Neural cell (in vitro differentiated cells): ENCODE data around the gene OR6K2. TPM values are rescaled to one million over a fixed set of nuclear protein-coding genes. Genes with fewer than 3 reads are reported as not detected.
"Not testable (repeated sequence)": the region's sequence is repeated elsewhere in the genome, so short reads cannot be mapped to it uniquely, and the experiment has no call there.

Source experiments
- H2AFZ ChIP-seq: fragments of 200-600, 300-800 bp; sonication (generic), shearing (Covaris generic); 2 replicates; pipeline ENCODE4 v1.6.0; 2014; ENCODE audit warnings: low read depth, mild to moderate bottlenecking, antibody characterized with exemption, low read length, moderate library complexity
- H3F3A ChIP-seq: fragments of 200-600 bp; shearing (Covaris generic); 2 replicates; pipeline ENCODE4 v1.6.1; 2016; ENCODE audit warnings: mild to moderate bottlenecking, moderate library complexity, mixed read lengths, antibody characterized with exemption, low read length; ENCODE audit not compliant: insufficient read depth, poor library complexity, severe bottlenecking
- H3K27ac ChIP-seq: fragments of 200-600, 300-800 bp; sonication (generic), shearing (Covaris generic); 2 replicates; pipeline ENCODE4 v1.5.1; 2014; ENCODE audit warnings: mild to moderate bottlenecking, low read length, moderate library complexity
- H3K27me3 ChIP-seq: fragments of 300-800, 200-600 bp; sonication (generic), shearing (Covaris generic); 2 replicates; pipeline ENCODE4 v1.6.0; 2014; ENCODE audit warnings: mild to moderate bottlenecking, low read depth, low read length, moderate library complexity; ENCODE audit not compliant: insufficient read depth
- H3K36me3 ChIP-seq: fragments of 300-800, 200-600 bp; sonication (generic), shearing (Covaris generic); 2 replicates; pipeline ENCODE4 v1.5.1; 2014; ENCODE audit warnings: mild to moderate bottlenecking, antibody characterized with exemption, low read length, moderate library complexity; ENCODE audit not compliant: insufficient read depth
- H3K4me2 ChIP-seq: fragments of 300-800, 200-600 bp; sonication (generic), shearing (Covaris generic); 2 replicates; pipeline ENCODE4 v1.6.0; 2014; ENCODE audit warnings: mild to moderate bottlenecking, low read length
- H3K4me3 ChIP-seq: fragments of 300-800, 200-600 bp; sonication (generic), shearing (Covaris generic); 2 replicates; pipeline ENCODE4 v1.5.1; 2014; ENCODE audit warnings: mild to moderate bottlenecking, low read length, moderate library complexity
- H3K79me2 ChIP-seq: fragments of 200-600 bp; shearing (Covaris generic); replicated peaks from 2 replicates; pipeline ENCODE4 v1.6.0; 2014; ENCODE audit warnings: mild to moderate bottlenecking, low read length, moderate library complexity; ENCODE audit not compliant: insufficient read depth
- H3K9ac ChIP-seq: fragments of 300-800, 200-600 bp; sonication (generic), shearing (Covaris generic); 2 replicates; pipeline ENCODE4 v1.6.1; 2016; ENCODE audit warnings: mild to moderate bottlenecking, low read length, mixed read lengths
- H3K9me2 ChIP-seq: fragments of 200-600 bp; shearing (Covaris generic); 2 replicates; pipeline ENCODE4 v1.6.1; 2016; ENCODE audit warnings: mild to moderate bottlenecking, low read length, mixed read lengths; ENCODE audit not compliant: insufficient read depth
- H3K9me3 ChIP-seq: fragments of 200-600, 300-800 bp; sonication (generic), shearing (Covaris generic); 2 replicates; pipeline ENCODE4 v1.6.1; 2016; ENCODE audit warnings: mild to moderate bottlenecking, mixed run types, low read length, moderate library complexity, mixed read lengths
- H4K20me1 ChIP-seq: fragments of 200-600 bp; shearing (Covaris generic); 2 replicates; pipeline ENCODE4 v1.6.1; 2016; ENCODE audit warnings: mild to moderate bottlenecking, mixed run types; ENCODE audit not compliant: insufficient read depth
- EP300 ChIP-seq: fragments of 450-650 bp; conservative IDR thresholded peaks from 2 replicates; pipeline ENCODE4 v1.6.1; 2014; ENCODE audit warnings: antibody characterized with exemption, mild to moderate bottlenecking, moderate library complexity; ENCODE audit not compliant: poor library complexity, severe bottlenecking
- EZH2 ChIP-seq: fragments of 200-600, 300-800 bp; shearing (Covaris generic), sonication (generic); IDR thresholded peaks from 2 replicates; pipeline ENCODE4 v1.6.1; 2014; ENCODE audit warnings: antibody characterized with exemption, low read length, borderline replicate concordance, mild to moderate bottlenecking; ENCODE audit not compliant: insufficient read depth, poor library complexity, severe bottlenecking
- MXI1 ChIP-seq: fragments of 450-650 bp; conservative IDR thresholded peaks from 2 replicates; pipeline ENCODE4 v1.6.1; 2014; ENCODE audit warnings: antibody characterized with exemption, mild to moderate bottlenecking; ENCODE audit not compliant: poor library complexity, severe bottlenecking
- POLR2AphosphoS5 ChIP-seq: IDR thresholded peaks from 2 replicates; pipeline ENCODE4 v1.6.1; 2012
- RAD21 ChIP-seq: fragments of 450-650 bp; conservative IDR thresholded peaks from 2 replicates; pipeline ENCODE4 v1.6.1; 2014; ENCODE audit warnings: antibody characterized with exemption, mild to moderate bottlenecking, moderate library complexity
- SMC3 ChIP-seq: fragments of 450-650 bp; conservative IDR thresholded peaks from 2 replicates; pipeline ENCODE4 v1.6.1; 2014; ENCODE audit warnings: antibody characterized with exemption, mild to moderate bottlenecking, moderate library complexity; ENCODE audit not compliant: poor library complexity
- TAF1 ChIP-seq: IDR thresholded peaks from 2 replicates; pipeline ENCODE4 v1.6.1; 2012; ENCODE audit warnings: low read depth
- polyA plus RNA-seq: library from polyadenylated mRNA; depleted of rRNA; stranded (reverse); fragments of >200 nt; gene quantifications from 2 replicates; pipeline ENCODE4 v1.2.3, GENCODE V29; 2014
- TF ChIP-seq, protein P1 (sequence below): IDR thresholded peaks from 2 replicates; pipeline ENCODE4 v1.6.1; 2012; ENCODE audit warnings: borderline replicate concordance
- TF ChIP-seq, protein P2 (sequence below): fragments of 450-650 bp; IDR thresholded peaks from 2 replicates; pipeline ENCODE4 v1.5.1; 2014; ENCODE audit warnings: antibody characterized with exemption, mild to moderate bottlenecking, moderate library complexity; ENCODE audit not compliant: poor library complexity, severe bottlenecking

OR6K2 gene
- polyA plus RNA-seq, 1 donor from 2014 or later: not detected

DNA sequence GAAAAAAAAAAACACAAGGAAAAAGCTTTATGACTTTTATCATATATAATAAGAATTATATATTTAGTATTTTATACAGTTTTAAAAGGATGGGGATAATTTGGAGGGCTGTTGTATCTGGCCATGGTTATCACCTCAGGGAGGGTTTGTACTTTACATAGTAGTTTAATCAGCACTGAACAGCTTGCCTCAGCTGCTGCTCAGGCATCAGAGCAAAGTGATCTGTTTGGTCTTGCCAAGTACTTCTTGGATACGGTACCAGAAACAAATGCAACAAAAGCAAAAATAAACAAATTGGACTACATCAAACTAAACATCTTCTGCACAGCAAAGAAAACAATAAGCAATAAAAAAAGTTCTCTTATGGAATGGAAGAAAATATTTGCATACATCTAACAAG is 11.3 kb downstream of the OR6K2 start:
- H3K4me3 ChIP-seq: no peak overlapping the region
- no peaks in the 10 kb centered on the region for H3K27me3 ChIP-seq
- H2AFZ ChIP-seq: no peak overlapping the region
- H3K79me2 ChIP-seq: no peaks in the 10 kb centered on the region
- H4K20me1 ChIP-seq: no peaks in the 10 kb centered on the region
- no peaks in the 10 kb centered on the region for H3F3A ChIP-seq
- H3K36me3 ChIP-seq: no peaks in the 10 kb centered on the region
- H3K27ac ChIP-seq: no peak overlapping the region
- no peak overlapping the region for H3K4me2 ChIP-seq
- no peaks in the 10 kb centered on the region for H3K9me2 ChIP-seq
- H3K9me3 ChIP-seq: no peaks in the 10 kb centered on the region
- TF ChIP-seq SMC3: no peak
- TF ChIP-seq, protein P1, sequence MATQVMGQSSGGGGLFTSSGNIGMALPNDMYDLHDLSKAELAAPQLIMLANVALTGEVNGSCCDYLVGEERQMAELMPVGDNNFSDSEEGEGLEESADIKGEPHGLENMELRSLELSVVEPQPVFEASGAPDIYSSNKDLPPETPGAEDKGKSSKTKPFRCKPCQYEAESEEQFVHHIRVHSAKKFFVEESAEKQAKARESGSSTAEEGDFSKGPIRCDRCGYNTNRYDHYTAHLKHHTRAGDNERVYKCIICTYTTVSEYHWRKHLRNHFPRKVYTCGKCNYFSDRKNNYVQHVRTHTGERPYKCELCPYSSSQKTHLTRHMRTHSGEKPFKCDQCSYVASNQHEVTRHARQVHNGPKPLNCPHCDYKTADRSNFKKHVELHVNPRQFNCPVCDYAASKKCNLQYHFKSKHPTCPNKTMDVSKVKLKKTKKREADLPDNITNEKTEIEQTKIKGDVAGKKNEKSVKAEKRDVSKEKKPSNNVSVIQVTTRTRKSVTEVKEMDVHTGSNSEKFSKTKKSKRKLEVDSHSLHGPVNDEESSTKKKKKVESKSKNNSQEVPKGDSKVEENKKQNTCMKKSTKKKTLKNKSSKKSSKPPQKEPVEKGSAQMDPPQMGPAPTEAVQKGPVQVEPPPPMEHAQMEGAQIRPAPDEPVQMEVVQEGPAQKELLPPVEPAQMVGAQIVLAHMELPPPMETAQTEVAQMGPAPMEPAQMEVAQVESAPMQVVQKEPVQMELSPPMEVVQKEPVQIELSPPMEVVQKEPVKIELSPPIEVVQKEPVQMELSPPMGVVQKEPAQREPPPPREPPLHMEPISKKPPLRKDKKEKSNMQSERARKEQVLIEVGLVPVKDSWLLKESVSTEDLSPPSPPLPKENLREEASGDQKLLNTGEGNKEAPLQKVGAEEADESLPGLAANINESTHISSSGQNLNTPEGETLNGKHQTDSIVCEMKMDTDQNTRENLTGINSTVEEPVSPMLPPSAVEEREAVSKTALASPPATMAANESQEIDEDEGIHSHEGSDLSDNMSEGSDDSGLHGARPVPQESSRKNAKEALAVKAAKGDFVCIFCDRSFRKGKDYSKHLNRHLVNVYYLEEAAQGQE: no peak
- no peak for TF ChIP-seq EP300
- no peak for TF ChIP-seq POLR2AphosphoS5
- TF ChIP-seq, protein P2, sequence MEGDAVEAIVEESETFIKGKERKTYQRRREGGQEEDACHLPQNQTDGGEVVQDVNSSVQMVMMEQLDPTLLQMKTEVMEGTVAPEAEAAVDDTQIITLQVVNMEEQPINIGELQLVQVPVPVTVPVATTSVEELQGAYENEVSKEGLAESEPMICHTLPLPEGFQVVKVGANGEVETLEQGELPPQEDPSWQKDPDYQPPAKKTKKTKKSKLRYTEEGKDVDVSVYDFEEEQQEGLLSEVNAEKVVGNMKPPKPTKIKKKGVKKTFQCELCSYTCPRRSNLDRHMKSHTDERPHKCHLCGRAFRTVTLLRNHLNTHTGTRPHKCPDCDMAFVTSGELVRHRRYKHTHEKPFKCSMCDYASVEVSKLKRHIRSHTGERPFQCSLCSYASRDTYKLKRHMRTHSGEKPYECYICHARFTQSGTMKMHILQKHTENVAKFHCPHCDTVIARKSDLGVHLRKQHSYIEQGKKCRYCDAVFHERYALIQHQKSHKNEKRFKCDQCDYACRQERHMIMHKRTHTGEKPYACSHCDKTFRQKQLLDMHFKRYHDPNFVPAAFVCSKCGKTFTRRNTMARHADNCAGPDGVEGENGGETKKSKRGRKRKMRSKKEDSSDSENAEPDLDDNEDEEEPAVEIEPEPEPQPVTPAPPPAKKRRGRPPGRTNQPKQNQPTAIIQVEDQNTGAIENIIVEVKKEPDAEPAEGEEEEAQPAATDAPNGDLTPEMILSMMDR: no peak
- no peak for TF ChIP-seq EZH2
- no peak for TF ChIP-seq RAD21
- TF ChIP-seq TAF1: no peak
- TF ChIP-seq MXI1: no peak
- no peak overlapping the region for H3K9ac ChIP-seq

DNA sequence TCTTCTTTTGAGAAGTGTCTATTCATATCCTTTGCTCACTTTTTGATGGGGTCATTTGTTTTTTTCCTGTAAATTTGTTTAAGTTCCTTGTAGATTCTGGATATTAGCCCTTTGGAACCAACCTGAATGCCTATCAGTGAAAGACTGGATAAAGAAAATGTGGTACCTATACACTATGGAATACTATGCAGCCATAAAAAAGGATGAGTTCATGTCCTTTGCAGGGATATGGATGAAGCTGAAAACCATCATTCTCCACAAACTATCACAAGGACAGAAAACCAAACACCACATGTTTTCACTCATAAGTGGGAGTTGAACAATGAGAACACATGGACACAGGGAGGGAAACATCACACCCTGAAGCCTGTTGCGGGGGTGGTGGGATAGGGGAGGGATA is 12.1 kb downstream of the OR6K2 start:
- not testable (repeated sequence) for H2AFZ ChIP-seq, H3K79me2 ChIP-seq, H3K9me2 ChIP-seq, H3K9ac ChIP-seq, H3K9me3 ChIP-seq, H3F3A ChIP-seq, H3K27ac ChIP-seq, H4K20me1 ChIP-seq, H3K27me3 ChIP-seq, H3K4me3 ChIP-seq, H3K36me3 ChIP-seq, H3K4me2 ChIP-seq

DNA sequence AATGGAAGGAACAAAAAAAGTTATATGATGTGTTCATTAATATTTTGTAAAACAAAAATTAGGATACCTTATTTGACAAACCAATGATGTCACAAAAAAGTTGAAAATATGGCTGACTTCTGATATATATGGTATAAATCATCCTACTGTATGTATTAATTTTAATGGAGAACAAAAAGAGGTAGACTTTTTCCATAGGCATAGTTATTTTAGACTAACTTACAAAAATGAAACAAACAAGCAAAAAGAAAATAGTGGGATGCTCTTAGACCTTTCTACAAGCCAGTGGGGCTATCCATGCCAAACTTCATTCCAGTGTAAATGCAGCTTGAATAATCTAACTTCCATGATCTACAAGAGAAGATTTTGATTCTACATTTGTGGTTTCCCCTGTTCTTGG is 13.4 kb downstream of the OR6K2 start:
- no peak overlapping the region for H2AFZ ChIP-seq
- TF ChIP-seq RAD21: no peak
- TF ChIP-seq, protein P2: no peak
- TF ChIP-seq, protein P1: no peak
- TF ChIP-seq TAF1: no peak
- no peak for TF ChIP-seq EZH2
- TF ChIP-seq EP300: no peak
- no peak for TF ChIP-seq MXI1
- no peak for TF ChIP-seq POLR2AphosphoS5
- TF ChIP-seq SMC3: no peak
- no peak overlapping the region for H3K9ac ChIP-seq
- no peaks in the 10 kb centered on the region for H3F3A ChIP-seq
- H3K4me3 ChIP-seq: no peak overlapping the region
- H4K20me1 ChIP-seq: no peaks in the 10 kb centered on the region
- no peaks in the 10 kb centered on the region for H3K27me3 ChIP-seq
- H3K9me3 ChIP-seq: no peaks in the 10 kb centered on the region
- H3K36me3 ChIP-seq: no peaks in the 10 kb centered on the region
- H3K4me2 ChIP-seq: no peak overlapping the region
- no peaks in the 10 kb centered on the region for H3K9me2 ChIP-seq
- no peaks in the 10 kb centered on the region for H3K79me2 ChIP-seq
- no peak overlapping the region for H3K27ac ChIP-seq
